Activated CD4-positive, alpha-beta T cell treated with anti-CD3 and anti-CD28 coated beads, Interleukin-2, amount 10 ng/mL, durations not matched to agents 24 days and 14 days (primary cell): Measurements from ENCODE around the gene DYNLL2. TPM values are rescaled to one million over a fixed set of nuclear protein-coding genes. Genes with fewer than 3 reads are reported as not detected.
"Not testable (repeated sequence)": the region's sequence is repeated elsewhere in the genome, so short reads cannot be mapped to it uniquely, and the experiment has no call there.

Experiments
- DNase-seq: peaks from one replicate; pipeline ENCODE4 v3.0.0; 2022
- H3K27ac Mint-ChIP-seq: one replicate; pipeline ENCODE4 v1.8.0; 2022; ENCODE audit warnings: mild to moderate bottlenecking, mixed read lengths
- H3K27me3 Mint-ChIP-seq: one replicate; pipeline ENCODE4 v1.8.0; 2022; ENCODE audit warnings: mixed read lengths
- H3K36me3 Mint-ChIP-seq: one replicate; pipeline ENCODE4 v1.8.0; 2022; ENCODE audit warnings: low read depth, mild to moderate bottlenecking, mixed read lengths
- H3K4me1 Mint-ChIP-seq: one replicate; pipeline ENCODE4 v1.8.0; 2021; ENCODE audit warnings: mixed read lengths
- H3K4me3 Mint-ChIP-seq: one replicate; pipeline ENCODE4 v1.8.0; 2022; ENCODE audit warnings: mild to moderate bottlenecking, moderate library complexity, mixed read lengths
- H3K9me3 Mint-ChIP-seq: one replicate; pipeline ENCODE4 v1.8.0; 2021; ENCODE audit warnings: mixed read lengths
- intact Hi-C: fragments of 100-400 bp; cut with micrococcal nuclease; formaldehyde crosslinking; loops from one replicate; pipeline ENCODE4 v1.15.1; 2023
- total RNA-seq: library from RNA; stranded (reverse); gene quantifications from 2 replicates; pipeline ENCODE4 v1.2.3, GENCODE V29; 2022

DYNLL2 gene
- 36.6 and 37.2 TPM in 2 replicates for total RNA-seq

DNA sequence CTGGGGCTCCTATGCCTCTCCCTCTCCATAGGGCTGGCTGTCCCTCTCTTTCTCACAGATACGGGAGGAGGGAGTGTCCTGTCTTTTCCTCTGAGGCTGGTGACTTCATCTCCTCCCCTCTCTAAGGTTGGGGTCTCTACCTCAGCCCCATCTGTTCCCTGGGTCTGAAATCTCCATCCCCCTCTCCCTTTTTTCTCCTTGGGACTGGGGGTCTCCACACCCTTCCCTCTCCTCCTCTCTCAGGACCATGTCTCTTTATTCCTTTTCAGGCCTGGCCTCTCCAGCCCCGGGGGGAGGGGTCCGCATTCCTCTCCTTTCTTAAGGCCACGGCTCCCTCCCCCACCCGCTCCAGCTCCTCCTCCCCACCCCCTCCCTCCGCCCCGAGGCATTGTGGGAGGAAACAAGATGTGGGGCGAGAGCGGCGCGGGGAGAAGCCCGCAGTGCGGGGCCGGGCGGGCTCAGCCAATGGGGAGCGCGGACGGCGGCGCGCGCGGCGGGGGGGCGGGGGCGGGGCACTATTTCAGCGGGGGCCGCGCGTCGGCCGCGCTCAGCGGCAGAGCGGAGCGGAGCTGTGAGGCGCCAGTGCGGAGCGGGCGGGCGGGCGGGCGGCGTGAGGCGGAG, at the start of gene DYNLL2:
Gene DYNLL2 (plus strand): TSS at position 550 of the 621 bp plus-strand sequence. CDS start 3,672 bp downstream, outside the sequence.
- intact Hi-C loops, result loop anchor here (1.0 to 2.0 kb wide), 2 partner anchors 233 to 998 kb away; partner anchors contain the start of genes AKAP1 and MRPS23
- H3K9me3 Mint-ChIP-seq, result no peaks in the 10 kb centered on the region
- peaks cover 26% of the 10 kb centered on the region for H3K36me3 Mint-ChIP-seq
- peaks cover 20% of the 10 kb centered on the region for H3K27me3 Mint-ChIP-seq
- H3K4me1 Mint-ChIP-seq, result peaks cover 26% of the 10 kb centered on the region
- H3K27ac Mint-ChIP-seq, result peak within 1 kb of the TSS; percentile 80
- peak within 1 kb of the TSS; percentile 88 for H3K4me3 Mint-ChIP-seq
- DNase-seq, result peak; percentile 95

- no peak overlapping the region for H3K27ac Mint-ChIP-seq
- intact Hi-C loops, result no loop called here
- no peak overlapping the region for H3K4me3 Mint-ChIP-seq
- no peaks in the 10 kb centered on the region for H3K36me3 Mint-ChIP-seq
- peaks cover 55% of the 10 kb centered on the region for H3K27me3 Mint-ChIP-seq
- H3K9me3 Mint-ChIP-seq, result no peaks in the 10 kb centered on the region
- no peaks in the 10 kb centered on the region for H3K4me1 Mint-ChIP-seq
- no peak for DNase-seq
These were observed 43.2 kb upstream of the DYNLL2 start for GRCh38 chr17:58039975-58040374.

GRCh38 chr17:58040386-58040785, 42.8 kb upstream of the DYNLL2 start:
- no peaks in the 10 kb centered on the region for H3K4me1 Mint-ChIP-seq

DNA sequence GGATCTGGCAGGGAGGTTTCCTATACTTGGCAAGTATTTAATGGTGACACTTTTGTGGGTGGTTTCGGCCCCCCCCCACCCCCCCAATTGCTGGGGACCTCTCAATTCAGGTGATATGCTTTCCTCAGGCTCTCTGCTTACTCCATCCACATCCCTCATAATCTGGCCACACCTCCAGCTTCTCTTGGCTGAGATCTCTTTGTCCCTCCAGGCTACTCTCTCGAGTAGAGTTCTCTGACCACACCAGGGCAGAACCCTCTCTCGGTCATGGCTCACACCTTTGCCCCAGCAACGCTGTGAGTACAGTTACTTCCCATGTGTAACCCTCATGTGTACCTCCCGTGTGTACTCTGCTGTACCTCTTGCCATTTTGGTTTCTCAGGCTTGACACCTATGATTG, 42.1 kb upstream of the DYNLL2 start:
- no peak overlapping the region for H3K27ac Mint-ChIP-seq
- H3K36me3 Mint-ChIP-seq, result no peaks in the 10 kb centered on the region
- no peak for DNase-seq
- H3K4me1 Mint-ChIP-seq, result no peaks in the 10 kb centered on the region
- no peak overlapping the region for H3K4me3 Mint-ChIP-seq
- intact Hi-C loops, result no loop called here
- peaks cover 55% of the 10 kb centered on the region for H3K27me3 Mint-ChIP-seq
- no peaks in the 10 kb centered on the region for H3K9me3 Mint-ChIP-seq

More at GRCh38 chr17:58040386-58040785, 42.8 kb upstream of the DYNLL2 start:
- intact Hi-C loops, result no loop called here
- H3K27me3 Mint-ChIP-seq, result peaks cover 54% of the 10 kb centered on the region
- no peaks in the 10 kb centered on the region for H3K9me3 Mint-ChIP-seq
- H3K36me3 Mint-ChIP-seq, result no peaks in the 10 kb centered on the region
- H3K27ac Mint-ChIP-seq, result no peak overlapping the region
- no peak for DNase-seq
- no peak overlapping the region for H3K4me3 Mint-ChIP-seq

- DNase-seq, result no peak
- no peaks in the 10 kb centered on the region for H3K36me3 Mint-ChIP-seq
- no peak overlapping the region for H3K4me3 Mint-ChIP-seq
- peaks cover 47% of the 10 kb centered on the region for H3K27me3 Mint-ChIP-seq
- intact Hi-C loops, result no loop called here
- H3K9me3 Mint-ChIP-seq, result no peaks in the 10 kb centered on the region
- H3K4me1 Mint-ChIP-seq, result no peaks in the 10 kb centered on the region
- H3K27ac Mint-ChIP-seq, result no peak overlapping the region
These were observed 39.7 kb upstream of the DYNLL2 start for GRCh38 chr17:58043221-58044181.

GRCh38 chr17:58044256-58044655, 39.0 kb upstream of the DYNLL2 start:
- H3K9me3 Mint-ChIP-seq, H3K4me1 Mint-ChIP-seq, H3K36me3 Mint-ChIP-seq, DNase-seq, H3K27ac Mint-ChIP-seq, intact Hi-C loops, H3K4me3 Mint-ChIP-seq: not testable (repeated sequence)
- H3K27me3 Mint-ChIP-seq, result peaks cover 44% of the 10 kb centered on the region

GRCh38 chr17:58046239-58047094, 36.8 kb upstream of the DYNLL2 start:
- Mint-ChIP-seq H3K4me1 (no peaks in the 10 kb centered on the region), H3K27me3 (peaks cover 30% of the 10 kb centered on the region), H3K4me3 (no peak overlapping the region), H3K27ac (no peak overlapping the region), H3K36me3 (no peaks in the 10 kb centered on the region), H3K9me3 (no peaks in the 10 kb centered on the region)
- DNase-seq, result no peak
- intact Hi-C loops, result no loop called here

DNA sequence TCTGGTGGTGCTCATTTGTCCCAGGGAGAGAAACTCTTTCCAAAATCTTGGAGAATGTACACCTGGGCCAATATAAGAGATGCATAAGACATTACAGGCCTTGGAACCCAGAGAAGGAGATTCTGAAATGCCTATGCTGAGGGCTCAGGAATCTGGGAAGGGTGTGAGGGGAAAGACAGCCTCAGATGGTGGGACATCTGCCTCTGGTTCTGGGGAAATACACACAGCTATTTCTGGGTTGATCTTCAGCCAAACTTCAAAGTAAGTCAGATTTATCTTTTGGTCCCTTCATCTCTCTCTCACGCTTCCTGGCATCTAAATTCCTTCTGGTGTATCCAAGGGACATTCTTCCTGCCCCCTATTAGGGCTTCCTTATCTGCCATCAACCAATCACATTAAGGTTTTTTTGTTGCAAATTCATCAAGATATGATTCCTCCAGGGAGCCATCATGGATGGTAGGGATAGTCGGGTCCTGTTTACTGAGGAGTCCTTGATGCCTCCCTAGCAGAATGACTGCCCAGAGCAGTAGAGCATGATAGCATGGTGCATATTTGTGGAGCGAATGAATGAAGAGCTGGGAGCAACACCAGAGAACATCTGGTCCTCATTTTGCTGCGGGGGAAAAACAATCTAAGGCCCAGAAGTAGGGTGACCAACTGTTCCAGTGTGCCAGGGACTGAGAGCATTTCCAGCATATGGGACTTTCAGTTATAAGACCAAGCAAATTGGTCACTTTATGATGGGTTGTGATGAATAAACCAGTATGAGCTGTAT, 35.7 kb upstream of the DYNLL2 start:
- H3K4me1 Mint-ChIP-seq, result peaks cover under 1% of the 10 kb centered on the region
- DNase-seq, result no peak
- peaks cover 28% of the 10 kb centered on the region for H3K27me3 Mint-ChIP-seq
- H3K36me3 Mint-ChIP-seq, result no peaks in the 10 kb centered on the region
- no peak overlapping the region for H3K27ac Mint-ChIP-seq
- intact Hi-C loops, result no loop called here
- H3K9me3 Mint-ChIP-seq, result no peaks in the 10 kb centered on the region
- no peak overlapping the region for H3K4me3 Mint-ChIP-seq

GRCh38 chr17:58049533-58049932, 33.7 kb upstream of the DYNLL2 start:
- intact Hi-C loops, result no loop called here
- Mint-ChIP-seq H3K9me3 (no peaks in the 10 kb centered on the region), H3K4me1 (peaks cover 9% of the 10 kb centered on the region)

DNA sequence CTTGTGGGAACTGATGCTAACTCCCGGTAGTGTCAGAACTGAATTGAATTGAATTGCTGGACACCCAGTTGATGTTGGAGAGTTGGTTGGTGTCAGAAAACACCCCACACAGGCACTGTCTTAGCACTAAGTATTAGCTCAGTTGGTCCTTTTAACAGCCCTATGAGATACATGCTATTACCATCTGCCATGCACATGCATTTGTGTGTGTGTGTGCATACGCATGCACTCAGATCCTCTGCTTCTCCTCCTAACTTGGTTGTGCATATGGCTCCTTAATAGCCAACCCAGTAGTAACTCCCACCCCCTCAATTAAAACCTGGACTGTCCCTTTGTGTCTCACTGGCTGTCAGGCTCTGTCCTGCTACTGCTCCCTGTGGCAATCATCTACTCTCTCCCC, 32.3 kb upstream of the DYNLL2 start:
- peaks cover 9% of the 10 kb centered on the region for H3K4me1 Mint-ChIP-seq
- H3K27ac Mint-ChIP-seq, result no peak overlapping the region
- H3K36me3 Mint-ChIP-seq, result no peaks in the 10 kb centered on the region
- no peak overlapping the region for H3K4me3 Mint-ChIP-seq
- no peaks in the 10 kb centered on the region for H3K9me3 Mint-ChIP-seq
- peaks cover 20% of the 10 kb centered on the region for H3K27me3 Mint-ChIP-seq
- DNase-seq, result no peak
- intact Hi-C loops, result no loop called here

More at GRCh38 chr17:58049533-58049932, 33.7 kb upstream of the DYNLL2 start:
- Mint-ChIP-seq H3K27ac (no peak overlapping the region), H3K27me3 (peaks cover 20% of the 10 kb centered on the region), H3K36me3 (no peaks in the 10 kb centered on the region), H3K4me3 (no peak overlapping the region)
- DNase-seq, result no peak

- no peak overlapping the region for H3K27ac Mint-ChIP-seq
These were observed 31.8 kb upstream of the DYNLL2 start for GRCh38 chr17:58051468-58051867.

GRCh38 chr17:58052407-58052806, 30.8 kb upstream of the DYNLL2 start:
- intact Hi-C loops, result no loop called here

More at GRCh38 chr17:58051468-58051867, 31.8 kb upstream of the DYNLL2 start:
- intact Hi-C loops, result no loop called here
- Mint-ChIP-seq H3K4me3 (no peak overlapping the region), H3K9me3 (no peaks in the 10 kb centered on the region), H3K36me3 (no peaks in the 10 kb centered on the region), H3K27me3 (peaks cover 18% of the 10 kb centered on the region), H3K4me1 (peaks cover 9% of the 10 kb centered on the region)
- DNase-seq, result no peak

More at GRCh38 chr17:58052407-58052806, 30.8 kb upstream of the DYNLL2 start:
- H3K9me3 Mint-ChIP-seq, result no peaks in the 10 kb centered on the region
- peaks cover 9% of the 10 kb centered on the region for H3K4me1 Mint-ChIP-seq
- no peak for DNase-seq
- H3K27ac Mint-ChIP-seq, result no peak overlapping the region
- H3K36me3 Mint-ChIP-seq, result no peaks in the 10 kb centered on the region
- H3K4me3 Mint-ChIP-seq, result no peak overlapping the region
- H3K27me3 Mint-ChIP-seq, result peaks cover 22% of the 10 kb centered on the region
